Psoas muscle (tissue), 8 donors: ENCODE measurements around the gene CRLF1. TPM values are rescaled to one million over a fixed set of nuclear protein-coding genes. Genes with fewer than 3 reads are reported as not detected.

Experiments used
- ATAC-seq, 4 donors: fragments of 200-7000 bp; cut with Tn5 transposase; one replicate each; pipeline ENCODE4 v1.9.1; 2020; ENCODE audit warnings: moderate library complexity in 3 of 4, mild to moderate bottlenecking in 2 of 4
- DNase-seq, 2 donors: peaks; one replicate each; pipeline ENCODE4 v3.0.0-alpha.2; 2020
- H3K27ac ChIP-seq: fragments of 200-600 bp; one replicate; pipeline ENCODE4 v1.8.0; 2022
- H3K27me3 ChIP-seq, 3 donors: fragments of 200-600 bp in 1 of 3; one replicate each; pipeline versions ENCODE4 v1.6.1 to v1.8.0; 2013 to 2022; ENCODE audit warnings: low read length in 2 of 3, mild to moderate bottlenecking in 2 of 3, moderate library complexity in 1 of 3; ENCODE audit not compliant: insufficient read depth in 3 of 3
- H3K36me3 ChIP-seq, 2 donors: fragments of 200-600 bp in 1 of 2; one replicate each; pipeline versions ENCODE4 v1.6.1 to v1.8.0; 2013 to 2022; ENCODE audit warnings: low read depth in 1 of 2, mild to moderate bottlenecking in 1 of 2, moderate library complexity in 1 of 2; ENCODE audit not compliant: insufficient read depth in 1 of 2
- H3K4me1 ChIP-seq: fragments of 200-600 bp; one replicate; pipeline ENCODE4 v1.8.0; 2022
- H3K4me3 ChIP-seq: fragments of 200-600 bp; one replicate; pipeline ENCODE4 v1.8.0; 2022; ENCODE audit warnings: mild to moderate bottlenecking
- H3K9me3 ChIP-seq: fragments of 200-600 bp; one replicate; pipeline ENCODE4 v1.8.0; 2022
- WGBS, 3 donors: extraction: QIAGEN DNeasy Blood & Tissue Kit; methylation state at CpG; one replicate each; pipeline versions ENCODE4 v1.1.6 to v1.1.7; 2013; 5-methylcytosine and 5-hydroxymethylcytosine counted together
- intact Hi-C, 2 donors: fragments of 100-400 bp; cut with DNase I; formaldehyde crosslinking; loops; one replicate each; pipeline versions ENCODE4 v1.11.0 to v1.14.2; 2022
- polyA plus RNA-seq, 3 donors: library from polyadenylated mRNA; stranded (reverse); fragments of 200-250 nt; gene quantifications; one replicate each; pipeline ENCODE4 v1.2.3, GENCODE V29; 2013
- total RNA-seq, 4 donors: library from RNA; stranded (reverse); fragmentation: NEBNext Ultra II Directional in 2 of 4; extraction: Animal tissue kit (Norgen Biotek cat#: 25700) in 2 of 4; gene quantifications; one replicate each; pipeline versions ENCODE4 v1.2.1 to v1.2.4, GENCODE V29; 2021 to 2023
- TF ChIP-seq, protein P1 (sequence below): fragments of 200-600 bp; IDR thresholded peaks from one replicate; pipeline ENCODE4 v1.8.0; 2022; ENCODE audit warnings: antibody characterized with exemption
- donor health status: healthy with polysubstance abuse.
- donor health status: DM: no; HTN: no; CAD: no; lungs with moderate emphysema.
- donor health status: Bipolar disorder and iron deficiency.
- donor health status: healthy.
- donor health status: DM: yes; HTN: yes; CAD: no.
- donor health status: DM: no; HTN: no; CAD: no.
- donor health status: DM: no; HTN: no; CAD: no.
- donor health status: DM: yes; HTN: yes; CAD: no.

Gene CRLF1
- total and polyA plus RNA-seq, 7 donors = 8.3 to 28.4 (median 15.6) TPM

DNA sequence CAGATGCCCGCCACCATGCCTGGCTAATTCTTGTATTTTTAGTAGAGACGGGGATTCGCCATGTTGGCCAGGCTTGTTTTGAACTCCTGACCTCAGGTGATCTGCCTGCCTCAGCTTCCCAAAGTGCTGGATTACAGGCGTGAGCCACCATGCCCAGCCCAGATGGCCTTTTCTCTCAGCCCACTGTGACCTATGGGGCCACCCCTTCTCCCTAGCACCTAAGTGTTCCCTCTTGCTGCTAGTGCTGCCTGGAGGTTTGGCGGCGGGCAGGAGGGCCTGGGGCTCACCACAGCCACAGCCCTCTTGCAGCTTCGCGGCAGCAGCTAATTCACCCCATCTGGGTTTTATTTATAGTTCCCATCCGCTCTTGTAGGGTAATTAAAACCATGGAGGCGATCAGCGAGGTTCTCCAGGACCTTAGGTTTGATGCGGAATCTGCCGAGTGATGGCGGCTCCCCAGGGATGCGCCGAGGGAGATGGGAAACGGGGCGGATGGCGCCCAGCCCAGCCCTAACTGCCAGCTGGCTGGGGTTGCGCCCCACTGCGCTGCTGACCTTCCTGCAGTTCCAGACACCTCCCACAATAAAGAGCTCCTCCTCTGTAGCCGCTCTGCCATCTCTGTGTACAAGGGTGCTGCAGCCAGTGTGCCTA is 14.7 kb downstream of the CRLF1 start:
- 59 to 73% (median 69%) methylated on average over 22 of the region's 22 CpGs for WGBS, 3 donors
- H3K36me3 ChIP-seq = peaks cover 4 to 16% of the 10 kb centered on the region in 2 donors
- no peaks in the 10 kb centered on the region for H3K27me3 ChIP-seq
- H3K9me3 ChIP-seq = no peaks in the 10 kb centered on the region
- TF ChIP-seq, protein P1, sequence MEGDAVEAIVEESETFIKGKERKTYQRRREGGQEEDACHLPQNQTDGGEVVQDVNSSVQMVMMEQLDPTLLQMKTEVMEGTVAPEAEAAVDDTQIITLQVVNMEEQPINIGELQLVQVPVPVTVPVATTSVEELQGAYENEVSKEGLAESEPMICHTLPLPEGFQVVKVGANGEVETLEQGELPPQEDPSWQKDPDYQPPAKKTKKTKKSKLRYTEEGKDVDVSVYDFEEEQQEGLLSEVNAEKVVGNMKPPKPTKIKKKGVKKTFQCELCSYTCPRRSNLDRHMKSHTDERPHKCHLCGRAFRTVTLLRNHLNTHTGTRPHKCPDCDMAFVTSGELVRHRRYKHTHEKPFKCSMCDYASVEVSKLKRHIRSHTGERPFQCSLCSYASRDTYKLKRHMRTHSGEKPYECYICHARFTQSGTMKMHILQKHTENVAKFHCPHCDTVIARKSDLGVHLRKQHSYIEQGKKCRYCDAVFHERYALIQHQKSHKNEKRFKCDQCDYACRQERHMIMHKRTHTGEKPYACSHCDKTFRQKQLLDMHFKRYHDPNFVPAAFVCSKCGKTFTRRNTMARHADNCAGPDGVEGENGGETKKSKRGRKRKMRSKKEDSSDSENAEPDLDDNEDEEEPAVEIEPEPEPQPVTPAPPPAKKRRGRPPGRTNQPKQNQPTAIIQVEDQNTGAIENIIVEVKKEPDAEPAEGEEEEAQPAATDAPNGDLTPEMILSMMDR = no peak
- ATAC-seq (no peak), DNase-seq (no peak)
- no peak overlapping the region for H3K4me3 ChIP-seq
- H3K4me1 ChIP-seq = peaks cover 18% of the 10 kb centered on the region
- intact Hi-C loops = loop anchor here in 1 of 2 donors (5.0 kb wide), 1 partner anchor 85 kb away; no protein-coding TSS in a partner anchor
- H3K27ac ChIP-seq = no peak overlapping the region

DNA sequence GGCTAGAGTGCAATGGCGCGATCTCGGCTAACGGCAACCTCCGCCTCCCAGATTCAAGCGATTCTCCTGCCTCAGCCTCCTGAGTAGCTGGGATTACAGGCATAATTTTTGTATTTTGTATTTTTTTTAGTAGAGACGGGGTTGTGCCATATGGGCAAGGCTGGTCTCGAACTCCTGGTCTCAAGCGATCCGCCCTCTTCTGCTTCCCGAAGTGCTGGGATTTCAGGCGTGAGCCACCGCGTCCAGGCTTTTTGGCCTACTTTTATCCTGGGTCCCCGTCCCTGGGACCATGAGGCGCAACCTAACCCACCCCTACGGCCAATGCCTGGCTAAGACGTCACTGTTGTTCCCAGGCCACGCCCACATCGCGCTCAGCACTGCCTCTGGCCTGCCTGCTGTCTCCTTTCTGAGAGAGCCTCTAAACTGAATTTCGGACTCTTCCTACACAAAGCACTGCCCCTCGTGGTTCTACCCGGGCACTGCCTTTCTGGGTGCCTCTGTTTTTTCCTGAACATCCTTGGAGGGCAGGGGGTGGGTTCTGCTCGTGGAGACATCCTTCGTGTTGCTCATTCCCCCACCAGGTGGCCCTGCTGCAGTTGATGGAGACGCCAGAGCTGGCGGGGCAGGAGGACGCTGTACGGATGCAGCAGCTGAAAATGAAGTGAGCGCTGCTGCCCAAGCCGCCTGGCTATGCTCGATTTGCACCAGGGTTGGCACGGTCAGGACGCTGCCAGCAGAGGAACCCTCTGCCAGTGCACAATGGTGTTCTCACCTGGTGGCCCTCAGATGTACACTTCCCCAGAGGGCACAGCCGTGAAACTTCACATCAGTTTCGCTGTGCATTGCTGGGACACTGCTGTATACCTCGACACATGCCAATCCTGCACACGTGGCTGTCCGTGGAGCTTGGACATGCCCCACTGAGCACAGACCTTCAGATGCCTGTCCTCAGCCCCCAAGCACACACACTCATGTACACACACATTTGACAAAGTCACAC is 16.0 kb downstream of the CRLF1 start:
- peak overlapping the region; percentile 78 for H3K4me3 ChIP-seq
- H3K27me3 ChIP-seq = no peaks in the 10 kb centered on the region
- intact Hi-C loops = loop anchor here in 1 of 2 donors (5.0 kb wide), 1 partner anchor 87 kb away; no protein-coding TSS in a partner anchor
- peak overlapping the region; percentile 87 for H3K27ac ChIP-seq
- TF ChIP-seq, protein P1 = peak; percentile 18
- DNase-seq = peak; percentile 76 to 87
- no peaks in the 10 kb centered on the region for H3K9me3 ChIP-seq
- peaks cover 18% of the 10 kb centered on the region for H3K4me1 ChIP-seq
- ATAC-seq = peak; percentile 30 to 43 (median 35)
- H3K36me3 ChIP-seq = peaks cover 4 to 16% of the 10 kb centered on the region in 2 donors
- 52 to 66% (median 56%) methylated on average over 40 of the region's 40 CpGs for WGBS, 3 donors

DNA sequence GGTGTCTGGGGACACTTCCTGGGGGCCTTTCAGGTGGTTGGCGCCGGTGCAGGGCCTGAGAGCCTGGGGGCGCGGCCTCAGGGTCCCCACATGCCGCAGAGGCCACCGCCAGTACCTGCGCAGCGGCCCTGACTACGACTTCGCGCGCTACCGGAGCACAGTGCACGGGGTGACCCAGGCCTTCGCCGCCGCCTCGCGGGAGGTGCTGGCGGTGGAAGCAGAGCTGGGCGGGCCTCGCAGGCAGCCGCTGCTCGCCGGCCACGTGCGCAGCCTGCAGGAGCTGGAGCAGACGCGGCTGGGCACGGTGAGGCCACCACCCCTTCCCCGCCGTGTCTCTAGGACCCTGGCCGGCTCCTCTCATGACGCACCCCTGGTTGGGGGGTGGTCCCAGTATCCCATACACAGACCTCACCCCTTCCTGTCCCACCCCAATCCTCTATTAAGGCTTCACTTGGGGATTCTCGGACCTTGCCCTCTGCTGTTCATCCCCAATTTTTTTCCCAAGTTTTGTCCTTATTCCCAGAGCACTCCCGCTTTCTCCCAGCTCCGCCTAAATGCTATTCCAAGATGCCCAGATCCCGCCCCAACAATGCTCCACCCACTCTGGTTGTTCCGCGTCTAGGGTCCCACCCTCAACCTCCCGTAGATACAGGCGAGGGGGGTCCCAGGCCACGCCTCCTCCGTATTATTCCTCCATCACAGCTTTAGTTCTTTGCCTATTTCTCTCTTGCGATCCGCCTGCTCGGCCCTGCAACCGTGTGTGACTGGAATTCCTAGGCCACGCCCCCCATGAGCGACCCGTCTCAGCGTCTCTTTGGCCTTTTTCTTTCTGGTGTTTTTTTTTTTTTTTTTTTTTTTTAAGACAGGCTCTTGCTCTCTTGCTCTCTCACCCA is 17.0 kb downstream of the CRLF1 start:
- intact Hi-C loops = loop anchor here in 1 of 2 donors (5.0 kb wide), 1 partner anchor 88 kb away; no protein-coding TSS in a partner anchor
- WGBS, 3 donors = 11 to 16% (median 12%) methylated on average over 43 to 52 of the region's 52 CpGs
- H3K4me3 ChIP-seq = peak overlapping the region; percentile 78
- TF ChIP-seq, protein P1 = no peak
- peak overlapping the region; percentile 87 for H3K27ac ChIP-seq
- H3K9me3 ChIP-seq = no peaks in the 10 kb centered on the region
- no peaks in the 10 kb centered on the region for H3K27me3 ChIP-seq
- DNase-seq = peak; percentile 75 to 84
- peak; percentile 66 to 80 (median 73) for ATAC-seq
- peaks cover 12% of the 10 kb centered on the region for H3K4me1 ChIP-seq
- H3K36me3 ChIP-seq = peaks cover 4 to 16% of the 10 kb centered on the region in 2 donors

GRCh38 chr19:18588611-18589379 is 17.8 kb downstream of the CRLF1 start, which contains the start of gene REX1BD:
Gene REX1BD, plus strand, starts transcription at chr19:18588798. Its CDS starts 4 bp downstream, at chr19:18588802.
- no peaks in the 10 kb centered on the region for H3K9me3 ChIP-seq
- H3K27me3 ChIP-seq = no peaks in the 10 kb centered on the region
- intact Hi-C loops = no loop called here
- 0 to 1% (median 1%) methylated on average over 48 to 72 of the region's 72 CpGs for WGBS, 3 donors
- H3K36me3 ChIP-seq = peaks cover 4 to 16% of the 10 kb centered on the region in 2 donors
- peak within 1 kb of the TSS; percentile 78 for H3K4me3 ChIP-seq
- TF ChIP-seq, protein P1 = peak; percentile 92
- H3K4me1 ChIP-seq = peaks cover 8% of the 10 kb centered on the region
- H3K27ac ChIP-seq = peak within 1 kb of the TSS; percentile 87
- ATAC-seq = peak; percentile 85 to 90 (median 90)
- DNase-seq = peak; percentile 88 to 94
